Calu3 (cell line): ENCODE data around the gene CRTC1. TPM values are rescaled to one million over a fixed set of nuclear protein-coding genes. Genes with fewer than 3 reads are reported as not detected.

Source experiments
- BruUV-seq: library from RNA; stranded (reverse); fragments of 400-500 nt; replicated peaks from 2 replicates; lab custom pipeline; 2021; lab: Mats Ljungman, UMichigan
- CTCF ChIA-PET: fragments of 300-600 bp; sonication (Branson Sonifier 250); formaldehyde crosslinking; loops from one replicate; lab custom pipeline; 2022; ENCODE audit warnings: antibody characterized with exemption; lab: Charles Lee
- DNase-seq: peaks from one replicate; pipeline ENCODE4 v3.0.0; 2022
- H3K27ac Mint-ChIP-seq: one replicate; pipeline ENCODE4 v1.8.0; 2022; ENCODE audit warnings: mixed read lengths; ENCODE audit not compliant: unreplicated experiment
- H3K27me3 Mint-ChIP-seq: one replicate; pipeline ENCODE4 v1.8.0; 2022; ENCODE audit warnings: mixed read lengths; ENCODE audit not compliant: unreplicated experiment
- H3K36me3 Mint-ChIP-seq: one replicate; pipeline ENCODE4 v1.8.0; 2022; ENCODE audit warnings: mild to moderate bottlenecking, moderate library complexity, mixed read lengths; ENCODE audit not compliant: insufficient read depth, unreplicated experiment
- H3K4me1 Mint-ChIP-seq: one replicate; pipeline ENCODE4 v1.8.0; 2022; ENCODE audit warnings: mild to moderate bottlenecking, low read depth, mixed read lengths; ENCODE audit not compliant: unreplicated experiment
- H3K4me3 Mint-ChIP-seq: one replicate; pipeline ENCODE4 v1.8.0; 2022; ENCODE audit warnings: mild to moderate bottlenecking, low read depth, moderate library complexity, mixed read lengths; ENCODE audit not compliant: unreplicated experiment
- H3K9me3 Mint-ChIP-seq: one replicate; pipeline ENCODE4 v1.8.0; 2022; ENCODE audit warnings: low read depth, mixed read lengths; ENCODE audit not compliant: unreplicated experiment
- CTCF ChIP-seq: fragments of 200-600 bp; IDR thresholded peaks from one replicate; pipeline ENCODE4 v1.8.0; 2022; ENCODE audit warnings: antibody characterized with exemption; ENCODE audit not compliant: unreplicated experiment
- intact Hi-C: fragments of 100-400 bp; cut with micrococcal nuclease; formaldehyde crosslinking; loops from one replicate; pipeline ENCODE4 v1.10.0; 2022; ENCODE audit not compliant: unreplicated experiment
- total RNA-seq: library from RNA; stranded (reverse); gene quantifications from 2 replicates; pipeline ENCODE4 v1.2.3, GENCODE V29; 2022

CRTC1 gene
- total RNA-seq, 1 experiment from 2014 or later = 8.5 TPM

- Mint-ChIP-seq H3K9me3 (no peaks in the 10 kb centered on the region), H3K4me3 (no peak overlapping the region), H3K27me3 (no peaks in the 10 kb centered on the region), H3K27ac (no peak overlapping the region), H3K36me3 (peaks cover 6% of the 10 kb centered on the region), H3K4me1 (no peaks in the 10 kb centered on the region)
- no TSS peak for BruUV-seq
- TF ChIP-seq CTCF = no peak
- DNase-seq = no peak
- intact Hi-C loops = no loop called here
- CTCF ChIA-PET = no interaction called here
These were observed 14.0 kb upstream of the CRTC1 start for GRCh38 chr19:18669524-18669817.

- H3K9me3 Mint-ChIP-seq = no peaks in the 10 kb centered on the region
- DNase-seq = no peak
- no peak overlapping the region for H3K27ac Mint-ChIP-seq
- no TSS peak for BruUV-seq
- no peak overlapping the region for H3K4me3 Mint-ChIP-seq
- TF ChIP-seq CTCF = no peak
- H3K27me3 Mint-ChIP-seq = no peaks in the 10 kb centered on the region
- CTCF ChIA-PET = no interaction called here
- peaks cover 6% of the 10 kb centered on the region for H3K36me3 Mint-ChIP-seq
- intact Hi-C loops = no loop called here
- no peaks in the 10 kb centered on the region for H3K4me1 Mint-ChIP-seq
These were observed 13.6 kb upstream of the CRTC1 start for GRCh38 chr19:18669883-18670282.

- H3K27me3 Mint-ChIP-seq = no peaks in the 10 kb centered on the region
- H3K27ac Mint-ChIP-seq = no peak overlapping the region
- H3K4me1 Mint-ChIP-seq = no peaks in the 10 kb centered on the region
- intact Hi-C loops = no loop called here
- H3K36me3 Mint-ChIP-seq = peaks cover 6% of the 10 kb centered on the region
- no TSS peak for BruUV-seq
- H3K4me3 Mint-ChIP-seq = no peak overlapping the region
- TF ChIP-seq CTCF = no peak
- CTCF ChIA-PET = no interaction called here
- no peaks in the 10 kb centered on the region for H3K9me3 Mint-ChIP-seq
- DNase-seq = no peak
These were observed 13.2 kb upstream of the CRTC1 start for GRCh38 chr19:18670312-18670711.

GRCh38 chr19:18671303-18672043 lies 12.0 kb upstream of the CRTC1 start:
- no peak overlapping the region for H3K27ac Mint-ChIP-seq
- no peak for DNase-seq
- CTCF ChIA-PET = interaction anchor here (0.5 kb wide), 1 partner anchor 52 kb away, joined by 3 read pairs; no protein-coding TSS in a partner anchor
- no TSS peak for BruUV-seq
- H3K4me1 Mint-ChIP-seq = no peaks in the 10 kb centered on the region
- H3K4me3 Mint-ChIP-seq = no peak overlapping the region
- H3K27me3 Mint-ChIP-seq = no peaks in the 10 kb centered on the region
- no peak for TF ChIP-seq CTCF
- intact Hi-C loops = no loop called here
- no peaks in the 10 kb centered on the region for H3K9me3 Mint-ChIP-seq
- H3K36me3 Mint-ChIP-seq = peaks cover 6% of the 10 kb centered on the region
